Large intestine (tissue), 3 donors: ENCODE data around the gene ERICH6. TPM values are rescaled to one million over a fixed set of nuclear protein-coding genes. Genes with fewer than 3 reads are reported as not detected.

ENCODE experiments used
- DNase-seq, 2 donors: peaks; one replicate each; pipeline versions ENCODE4 v3.0.0 to v3.0.0-alpha.2; 2013
- H3K27ac ChIP-seq: one replicate; pipeline ENCODE4 v1.5.1; 2013; ENCODE audit warnings: low read length
- H3K27me3 ChIP-seq: 2 replicates; pipeline ENCODE4 v1.6.1; 2013; ENCODE audit warnings: low read length; ENCODE audit not compliant: control insufficient read depth, insufficient read depth
- H3K36me3 ChIP-seq: 2 replicates; pipeline ENCODE4 v1.6.1; 2013; ENCODE audit warnings: low read length; ENCODE audit not compliant: control insufficient read depth, insufficient read depth
- H3K4me1 ChIP-seq: one replicate; pipeline ENCODE4 v1.6.1; 2013; ENCODE audit warnings: low read length; ENCODE audit not compliant: control insufficient read depth, insufficient read depth
- H3K4me3 ChIP-seq: one replicate; pipeline ENCODE4 v1.5.1; 2013; ENCODE audit warnings: low read length
- H3K9me3 ChIP-seq: one replicate; pipeline ENCODE4 v1.6.1; 2013; ENCODE audit warnings: mild to moderate bottlenecking, low read depth, low read length, moderate library complexity; ENCODE audit not compliant: control insufficient read depth
- WGBS: methylation state at CpG from one replicate; pipeline ENCODE4 v1.1.5; 2013; ENCODE audit warnings: low lambda C conversion rate; ENCODE audit not compliant: insufficient coverage; 5-methylcytosine and 5-hydroxymethylcytosine counted together
- polyA plus RNA-seq: library from polyadenylated mRNA; unstranded; fragments of 120-200 nt; gene quantifications from one replicate; pipeline ENCODE4 v1.2.1, GENCODE V29; 2013

Gene ERICH6
- polyA plus RNA-seq, 1 donor = 0.09 TPM

DNA sequence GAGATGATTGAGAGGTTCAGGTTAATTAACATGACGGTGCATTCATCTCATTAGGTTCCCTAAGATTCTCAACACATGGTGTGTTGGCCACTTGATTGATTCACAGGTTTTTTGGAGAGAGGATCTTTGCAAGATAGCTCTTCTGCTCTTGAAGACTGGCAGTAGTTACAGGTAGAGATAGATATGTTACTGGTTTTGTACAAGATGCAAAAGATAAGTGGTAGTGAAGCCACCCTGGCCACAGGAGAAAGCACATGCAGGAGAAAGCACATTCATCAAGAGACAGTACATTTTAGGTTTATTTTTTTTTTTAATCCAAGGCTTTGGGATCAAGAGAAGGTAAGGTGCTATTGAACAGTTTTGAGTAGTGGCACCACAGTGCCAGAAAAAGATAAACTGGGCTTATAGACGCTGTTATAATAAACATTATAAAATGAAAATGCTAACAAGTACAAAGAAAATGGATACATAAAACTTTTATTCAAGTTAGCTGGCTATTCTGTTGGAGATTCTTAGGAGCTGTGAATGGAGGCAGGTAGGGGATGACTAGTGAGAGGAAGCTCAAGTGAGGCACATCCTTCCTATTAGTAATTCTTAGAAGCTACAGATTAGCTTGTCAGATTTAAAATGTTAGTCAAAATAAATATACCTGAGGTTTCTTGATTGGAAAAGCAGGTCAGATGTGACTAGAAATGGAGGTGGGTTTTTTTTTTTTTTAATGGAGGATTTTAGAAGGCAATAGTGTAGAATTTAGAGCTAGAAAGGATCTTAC is 89.8 kb downstream of the ERICH6 start:
- Histone ChIP-seq H3K4me3 (no peak overlapping the region), H3K4me1 (no peaks in the 10 kb centered on the region), H3K36me3 (peaks cover 4% of the 10 kb centered on the region), H3K27me3 (no peaks in the 10 kb centered on the region), H3K9me3 (peaks cover 4% of the 10 kb centered on the region), H3K27ac (no peak overlapping the region)
- 90% methylated on average over 1 of the region's 2 CpGs for WGBS
- DNase-seq = no peak

DNA sequence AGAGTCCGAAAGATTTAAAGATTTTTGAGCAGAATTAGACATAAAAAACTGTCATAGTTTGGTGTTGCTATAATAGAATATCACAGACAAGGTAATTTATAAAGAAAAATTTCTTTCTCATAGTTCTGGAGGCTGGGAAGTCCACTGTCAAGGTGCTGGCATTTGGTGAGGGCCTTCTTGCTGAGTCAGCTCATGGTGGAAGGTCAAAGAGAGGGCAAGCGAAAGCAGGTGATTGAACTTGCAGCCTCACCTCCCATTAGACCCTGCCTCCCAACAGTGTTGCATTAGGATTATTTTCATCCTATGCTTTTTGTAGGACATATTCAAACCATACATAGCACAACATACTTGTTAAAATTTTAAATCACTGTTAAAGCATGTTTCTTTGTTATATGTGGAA is 90.7 kb downstream of the ERICH6 start:
- Histone ChIP-seq H3K9me3 (peaks cover 4% of the 10 kb centered on the region), H3K36me3 (peaks cover 4% of the 10 kb centered on the region), H3K4me1 (no peaks in the 10 kb centered on the region), H3K27ac (no peak overlapping the region), H3K27me3 (no peaks in the 10 kb centered on the region), H3K4me3 (no peak overlapping the region)
- no peak for DNase-seq
- 100% methylated on average over 1 of the region's 2 CpGs for WGBS

GRCh38 chr3:150612494-150612893 is 91.2 kb downstream of the ERICH6 start:
- WGBS = no CpG with 5 or more reads among the region's 1 CpG
- peaks cover 4% of the 10 kb centered on the region for H3K9me3 ChIP-seq
- no peaks in the 10 kb centered on the region for H3K27me3 ChIP-seq
- H3K4me3 ChIP-seq = no peak overlapping the region
- H3K27ac ChIP-seq = no peak overlapping the region
- DNase-seq = no peak
- no peaks in the 10 kb centered on the region for H3K4me1 ChIP-seq
- peaks cover 4% of the 10 kb centered on the region for H3K36me3 ChIP-seq

GRCh38 chr3:150611666-150612065 is 92.1 kb downstream of the ERICH6 start:
- no peaks in the 10 kb centered on the region for H3K27me3 ChIP-seq
- peaks cover 4% of the 10 kb centered on the region for H3K36me3 ChIP-seq
- peaks cover 4% of the 10 kb centered on the region for H3K9me3 ChIP-seq
- no peak for DNase-seq
- H3K27ac ChIP-seq = no peak overlapping the region
- WGBS = no CpG with 5 or more reads among the region's 34 CpGs
- H3K4me1 ChIP-seq = no peaks in the 10 kb centered on the region
- no peak overlapping the region for H3K4me3 ChIP-seq

DNA sequence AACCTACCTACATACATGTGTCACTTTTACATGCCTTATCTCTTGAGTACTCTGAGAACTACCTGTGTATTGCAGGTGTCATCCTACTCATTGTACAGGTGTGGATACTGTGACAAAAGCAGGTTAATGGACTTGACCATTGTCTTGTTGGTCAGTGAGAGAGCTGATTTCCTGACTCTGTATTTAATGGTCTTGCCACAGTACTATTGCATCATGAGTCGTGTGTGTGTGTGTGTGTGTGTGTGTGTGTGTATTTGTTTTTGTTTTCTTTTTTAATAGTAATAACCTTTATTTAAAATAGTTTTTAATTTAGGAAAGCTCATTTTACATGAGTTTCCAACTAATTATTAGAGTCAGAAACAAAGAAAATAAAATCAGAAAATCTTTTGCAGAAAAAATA is 92.9 kb downstream of the ERICH6 start:
- Histone ChIP-seq H3K4me1 (no peaks in the 10 kb centered on the region), H3K9me3 (peaks cover 4% of the 10 kb centered on the region), H3K27me3 (no peaks in the 10 kb centered on the region), H3K36me3 (peaks cover 4% of the 10 kb centered on the region), H3K27ac (no peak overlapping the region), H3K4me3 (no peak overlapping the region)
- WGBS = no CpG with 5 or more reads among the region's 1 CpG
- no peak for DNase-seq

DNA sequence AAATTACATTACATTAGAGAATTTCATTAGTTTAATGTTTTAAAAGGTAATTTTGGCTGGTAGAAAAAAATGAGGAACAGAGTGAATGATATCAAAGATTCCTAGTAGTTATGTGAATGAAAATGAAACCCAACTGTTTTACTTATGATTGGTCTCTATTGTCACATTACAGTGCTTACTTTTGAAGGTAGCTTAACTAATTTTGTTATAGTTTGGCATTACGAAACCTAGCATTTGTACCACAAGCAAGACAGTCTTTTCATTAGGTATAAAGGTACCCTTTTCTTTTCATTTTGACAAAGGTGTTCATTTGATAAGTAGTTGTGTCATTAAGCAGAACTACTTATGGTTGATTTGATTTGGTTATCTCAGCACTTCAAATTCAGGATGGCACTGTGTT is 93.7 kb downstream of the ERICH6 start:
- peaks cover 2% of the 10 kb centered on the region for H3K4me1 ChIP-seq
- no peak overlapping the region for H3K4me3 ChIP-seq
- H3K27me3 ChIP-seq = no peaks in the 10 kb centered on the region
- DNase-seq = no peak
- peaks cover 4% of the 10 kb centered on the region for H3K9me3 ChIP-seq
- WGBS = 0% methylated on average over 1 of the region's 1 CpG
- peaks cover 4% of the 10 kb centered on the region for H3K36me3 ChIP-seq
- H3K27ac ChIP-seq = no peak overlapping the region

Other genes with a start within 250 kb of the ERICH6 start
- 145 TPM for gene SERP1, start 157.4 kb downstream of the ERICH6 start, polyA plus RNA-seq
- gene EIF2A, start 157.1 kb downstream of the ERICH6 start, polyA plus RNA-seq = 134 TPM
- 79.3 TPM for gene SELENOT, start 100.6 kb downstream of the ERICH6 start, polyA plus RNA-seq
- gene SIAH2, start 59.2 kb upstream of the ERICH6 start, polyA plus RNA-seq = 19.7 TPM
- 0.91 TPM for gene MINDY4B, start 201.5 kb upstream of the ERICH6 start, polyA plus RNA-seq